Endodermal cell (in vitro differentiated cells): ENCODE measurements around the gene ZBED4. TPM values are rescaled to one million over a fixed set of nuclear protein-coding genes. Genes with fewer than 3 reads are reported as not detected.

Experiments used
- DNase-seq: peaks from one replicate; pipeline ENCODE4 v3.0.0-alpha.2; 2017
- H3K27ac ChIP-seq: 2 replicates; pipeline ENCODE4 v1.5.1; 2013; ENCODE audit warnings: mild to moderate bottlenecking, low read depth, low read length, moderate library complexity
- H3K27me3 ChIP-seq: 2 replicates; pipeline ENCODE4 v1.6.1; 2013; ENCODE audit warnings: mild to moderate bottlenecking, low read length, moderate library complexity; ENCODE audit not compliant: insufficient read depth, control insufficient read depth, poor library complexity, severe bottlenecking
- H3K36me3 ChIP-seq: 2 replicates; pipeline ENCODE4 v1.7.0; 2013; ENCODE audit warnings: mild to moderate bottlenecking, low read length, moderate library complexity; ENCODE audit not compliant: control insufficient read depth, insufficient read depth
- H3K4me1 ChIP-seq: one replicate; pipeline ENCODE4 v1.7.0; 2013; ENCODE audit warnings: low read length; ENCODE audit not compliant: control insufficient read depth, insufficient read depth
- H3K4me3 ChIP-seq: 2 replicates; pipeline ENCODE4 v1.5.1; 2013; ENCODE audit warnings: mild to moderate bottlenecking, low read length, moderate library complexity
- H3K9ac ChIP-seq: 2 replicates; pipeline ENCODE4 v1.6.1; 2013; ENCODE audit warnings: mild to moderate bottlenecking, low read length, moderate library complexity; ENCODE audit not compliant: poor library complexity, severe bottlenecking; ENCODE audit errors: extremely low read depth
- H3K9me3 ChIP-seq: 2 replicates; pipeline ENCODE4 v1.6.1; 2013; ENCODE audit warnings: mild to moderate bottlenecking, low read length, moderate library complexity; ENCODE audit not compliant: control insufficient read depth
- H3K27ac Mint-ChIP-seq: 2 replicates; pipeline ENCODE4 v1.8.0; 2020; ENCODE audit warnings: mixed read lengths
- H3K27me3 Mint-ChIP-seq: 2 replicates; pipeline ENCODE4 v1.8.0; 2021; ENCODE audit warnings: mild to moderate bottlenecking, mixed read lengths; ENCODE audit not compliant: insufficient read depth
- H3K36me3 Mint-ChIP-seq: 2 replicates; pipeline ENCODE4 v1.8.0; 2020; ENCODE audit warnings: low read depth, mixed read lengths
- H3K4me1 Mint-ChIP-seq: 2 replicates; pipeline ENCODE4 v1.8.0; 2020; ENCODE audit warnings: mixed read lengths
- H3K4me3 Mint-ChIP-seq: 2 replicates; pipeline ENCODE4 v1.8.0; 2020; ENCODE audit warnings: mild to moderate bottlenecking, moderate library complexity, mixed read lengths
- H3K9me3 Mint-ChIP-seq: 2 replicates; pipeline ENCODE4 v1.8.0; 2020; ENCODE audit warnings: mild to moderate bottlenecking, mixed read lengths
- WGBS, 2 experiments: methylation state at CpG; one replicate each; pipeline versions ENCODE4 v1.1.5 to v1.1.7; 2013; ENCODE audit warnings: missing lambda C conversion rate in 2 of 2, mixed read lengths in 1 of 2; ENCODE audit not compliant: insufficient coverage in 1 of 2, insufficient read length in 1 of 2; 5-methylcytosine and 5-hydroxymethylcytosine counted together
- total RNA-seq, 2 donors: library from RNA; stranded (reverse); fragmentation: NEBNext Ultra II Directional in 1 of 2; extraction: Animal tissue kit (Norgen Biotek cat#: 25700) in 1 of 2; gene quantifications; 2 replicates in 1 of 2; 3 replicates in 1 of 2; pipeline ENCODE4 v1.2.1, GENCODE V29; 2021
- TF ChIP-seq, protein P1 (sequence below): fragments of 200-600 bp; sonication (generic); conservative IDR thresholded peaks from 2 replicates; pipeline ENCODE4 v1.5.0; 2021; ENCODE audit warnings: antibody characterized with exemption, mild to moderate bottlenecking

The ZBED4 gene
- total RNA-seq, 2 donors from 2014 or later: 22.0 to 26.6 TPM

DNA sequence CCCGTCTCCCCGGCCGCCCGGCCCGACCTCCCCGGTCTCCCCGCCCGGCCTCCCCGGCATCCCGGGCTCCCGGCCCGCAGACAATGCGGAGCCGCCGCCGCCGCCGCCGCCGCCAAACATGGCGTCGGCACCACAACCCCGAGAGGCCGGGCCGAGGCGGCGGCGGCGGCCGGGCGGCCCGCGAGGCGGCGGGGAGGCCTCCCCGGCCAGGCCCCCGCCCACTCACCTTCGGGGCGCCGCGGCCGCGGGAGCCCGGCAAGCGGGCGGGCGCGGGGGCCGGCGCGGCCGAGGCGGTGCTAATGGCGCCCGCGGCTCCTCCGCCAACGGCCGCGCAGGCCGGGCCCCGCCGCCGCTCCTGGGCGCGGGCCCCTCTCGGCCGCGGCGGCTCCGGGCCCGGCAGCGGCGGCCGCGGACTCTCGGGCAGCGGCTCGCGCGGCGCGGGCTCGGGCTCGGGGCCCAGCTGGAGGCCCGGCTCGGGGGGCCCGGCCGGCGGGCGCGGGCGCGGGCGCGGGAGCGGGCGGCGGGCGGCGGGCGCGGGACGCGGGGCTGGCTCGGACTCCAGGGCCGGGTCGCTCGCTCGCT is 26.3 kb upstream of the ZBED4 start:
- peaks cover 31% of the 10 kb centered on the region for H3K36me3 ChIP-seq
- WGBS, 2 experiments: 0% methylated on average over 10 to 110 of the region's 110 CpGs
- H3K27ac Mint-ChIP-seq: no peak overlapping the region
- no peak for DNase-seq
- peaks cover 7% of the 10 kb centered on the region for H3K9me3 ChIP-seq
- no peaks in the 10 kb centered on the region for H3K27me3 ChIP-seq
- H3K36me3 Mint-ChIP-seq: peaks cover 38% of the 10 kb centered on the region
- no peak overlapping the region for H3K27ac ChIP-seq
- peaks cover 33% of the 10 kb centered on the region for H3K9me3 Mint-ChIP-seq
- peak overlapping the region; percentile 88 for H3K4me3 ChIP-seq
- no peaks in the 10 kb centered on the region for H3K4me1 ChIP-seq
- H3K27me3 Mint-ChIP-seq: peaks cover 23% of the 10 kb centered on the region
- H3K4me3 Mint-ChIP-seq: peak overlapping the region; percentile 80
- H3K9ac ChIP-seq: peak overlapping the region; percentile 87
- TF ChIP-seq, protein P1, sequence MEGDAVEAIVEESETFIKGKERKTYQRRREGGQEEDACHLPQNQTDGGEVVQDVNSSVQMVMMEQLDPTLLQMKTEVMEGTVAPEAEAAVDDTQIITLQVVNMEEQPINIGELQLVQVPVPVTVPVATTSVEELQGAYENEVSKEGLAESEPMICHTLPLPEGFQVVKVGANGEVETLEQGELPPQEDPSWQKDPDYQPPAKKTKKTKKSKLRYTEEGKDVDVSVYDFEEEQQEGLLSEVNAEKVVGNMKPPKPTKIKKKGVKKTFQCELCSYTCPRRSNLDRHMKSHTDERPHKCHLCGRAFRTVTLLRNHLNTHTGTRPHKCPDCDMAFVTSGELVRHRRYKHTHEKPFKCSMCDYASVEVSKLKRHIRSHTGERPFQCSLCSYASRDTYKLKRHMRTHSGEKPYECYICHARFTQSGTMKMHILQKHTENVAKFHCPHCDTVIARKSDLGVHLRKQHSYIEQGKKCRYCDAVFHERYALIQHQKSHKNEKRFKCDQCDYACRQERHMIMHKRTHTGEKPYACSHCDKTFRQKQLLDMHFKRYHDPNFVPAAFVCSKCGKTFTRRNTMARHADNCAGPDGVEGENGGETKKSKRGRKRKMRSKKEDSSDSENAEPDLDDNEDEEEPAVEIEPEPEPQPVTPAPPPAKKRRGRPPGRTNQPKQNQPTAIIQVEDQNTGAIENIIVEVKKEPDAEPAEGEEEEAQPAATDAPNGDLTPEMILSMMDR: no peak
- peaks cover 28% of the 10 kb centered on the region for H3K4me1 Mint-ChIP-seq

DNA sequence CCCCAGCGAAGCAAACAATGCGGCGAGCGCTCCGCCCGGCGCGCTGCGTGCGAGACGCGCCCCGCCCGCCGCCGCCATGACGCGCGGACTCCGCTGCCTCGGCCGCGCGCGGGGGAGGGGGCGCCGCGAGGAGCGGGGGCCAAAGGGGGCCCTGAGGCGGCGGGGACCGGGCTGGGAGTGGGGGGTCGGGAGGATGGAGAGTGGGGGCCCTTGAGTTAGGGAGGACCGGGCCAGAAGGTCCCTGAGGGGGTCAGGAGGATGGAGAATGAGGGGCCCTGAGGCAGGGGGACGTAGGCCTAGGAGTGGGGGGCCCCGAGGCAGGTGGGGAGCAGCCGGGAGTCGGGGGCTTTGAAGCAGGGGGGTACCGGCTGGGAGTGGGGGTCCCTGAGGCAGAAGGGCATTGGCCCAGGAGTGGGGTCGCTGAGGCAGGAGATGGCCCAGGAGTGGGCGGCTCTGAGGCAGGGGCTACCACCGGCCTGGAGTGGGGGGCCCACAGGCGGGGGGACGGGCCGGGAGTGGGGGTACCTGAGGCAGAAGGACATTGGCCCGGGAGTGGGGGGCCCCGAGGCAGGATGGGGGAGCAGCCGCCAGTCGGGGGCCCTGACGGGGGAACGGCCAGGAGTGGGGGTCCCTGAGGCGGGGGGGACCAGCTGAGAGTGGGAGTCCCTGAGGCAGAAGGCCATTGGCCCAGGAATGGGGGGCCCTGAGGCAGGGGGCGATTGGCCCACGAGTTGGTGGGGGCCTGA is 25.6 kb upstream of the ZBED4 start, which contains the start of gene BRD1:
Gene BRD1 (minus strand): TSS at position 21 of the 746 bp plus-strand sequence. CDS start 3,556 bp downstream, outside the sequence.
- peak; percentile 67 for DNase-seq
- Histone ChIP-seq H3K4me1 (no peaks in the 10 kb centered on the region), H3K9ac (peak within 1 kb of the TSS; percentile 87), H3K36me3 (peaks cover 24% of the 10 kb centered on the region), H3K27me3 (no peaks in the 10 kb centered on the region), H3K4me3 (peak within 1 kb of the TSS; percentile 88), H3K27ac (peak within 1 kb of the TSS; percentile 66), H3K9me3 (peaks cover 7% of the 10 kb centered on the region)
- TF ChIP-seq, protein P1: no peak
- Mint-ChIP-seq H3K4me3 (peak within 1 kb of the TSS; percentile 80), H3K27ac (peak within 1 kb of the TSS; percentile 84), H3K4me1 (peaks cover 25% of the 10 kb centered on the region), H3K9me3 (peaks cover 33% of the 10 kb centered on the region), H3K27me3 (peaks cover 26% of the 10 kb centered on the region), H3K36me3 (peaks cover 32% of the 10 kb centered on the region)
- WGBS, 2 experiments: 0 to 23% methylated on average over 1 to 47 of the region's 54 CpGs

DNA sequence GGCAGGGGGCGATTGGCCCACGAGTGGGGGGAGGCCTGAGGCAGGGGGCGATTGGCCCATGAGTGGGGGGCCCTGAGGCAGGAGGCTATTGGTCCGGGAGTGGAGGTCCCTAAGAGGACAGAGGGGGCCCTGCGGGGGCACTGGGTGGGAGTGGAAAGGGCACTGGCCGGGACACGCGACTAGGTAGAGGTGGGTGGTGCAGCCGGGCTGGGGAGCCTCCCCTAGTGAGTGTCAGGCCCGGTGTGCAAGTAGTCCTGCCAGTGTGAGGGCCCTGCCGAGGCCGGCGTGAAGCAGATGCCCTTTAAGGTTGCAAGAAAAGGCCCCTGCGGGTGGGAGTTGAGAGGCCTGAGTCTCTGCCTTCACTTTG is 25.1 kb upstream of the ZBED4 start:
- Histone ChIP-seq H3K4me3 (no peak overlapping the region), H3K9ac (no peak overlapping the region), H3K27ac (no peak overlapping the region), H3K27me3 (no peaks in the 10 kb centered on the region), H3K4me1 (no peaks in the 10 kb centered on the region), H3K9me3 (peaks cover 7% of the 10 kb centered on the region), H3K36me3 (peaks cover 19% of the 10 kb centered on the region)
- DNase-seq: no peak
- TF ChIP-seq, protein P1: no peak
- peak overlapping the region; percentile 80 for H3K4me3 Mint-ChIP-seq
- H3K27me3 Mint-ChIP-seq: peaks cover 29% of the 10 kb centered on the region
- H3K36me3 Mint-ChIP-seq: peaks cover 28% of the 10 kb centered on the region
- peaks cover 24% of the 10 kb centered on the region for H3K4me1 Mint-ChIP-seq
- 91 to 92% methylated on average over 9 to 14 of the region's 14 CpGs for WGBS, 2 experiments
- H3K9me3 Mint-ChIP-seq: peaks cover 33% of the 10 kb centered on the region
- no peak overlapping the region for H3K27ac Mint-ChIP-seq
